DOHH2 (cell line): ENCODE data around the gene RTP4.

Experiments used
- H3F3A ChIP-seq: fragments of 200-600 bp; sonication (generic), shearing (Covaris generic); 2 replicates; pipeline ENCODE4 v1.6.0; 2016; ENCODE audit warnings: antibody characterized with exemption, mild to moderate bottlenecking; ENCODE audit not compliant: control insufficient read depth, insufficient read depth
- H3K27ac ChIP-seq: fragments of 200-600 bp; sonication (generic); 2 replicates; pipeline ENCODE4 v1.5.1; 2014; ENCODE audit warnings: low read depth, mild to moderate bottlenecking, low read length, moderate library complexity
- H3K27me3 ChIP-seq: fragments of 200-600 bp; sonication (generic); 2 replicates; pipeline ENCODE4 v1.6.1; 2014; ENCODE audit warnings: mild to moderate bottlenecking, low read length, mixed read lengths; ENCODE audit not compliant: control insufficient read depth
- H3K36me3 ChIP-seq: fragments of 200-600 bp; sonication (generic); 2 replicates; pipeline ENCODE4 v1.6.1; 2014; ENCODE audit warnings: mild to moderate bottlenecking, low read length, moderate library complexity, mixed read lengths; ENCODE audit not compliant: control insufficient read depth
- H3K4me1 ChIP-seq: fragments of 200-600 bp; sonication (generic); 2 replicates; pipeline ENCODE4 v1.6.1; 2014; ENCODE audit warnings: mild to moderate bottlenecking, low read length, mixed read lengths; ENCODE audit not compliant: control insufficient read depth
- H3K4me2 ChIP-seq: fragments of 200-600 bp; sonication (generic); 2 replicates; pipeline ENCODE4 v1.6.0; 2014; ENCODE audit warnings: mild to moderate bottlenecking, low read length, moderate library complexity
- H3K4me3 ChIP-seq: fragments of 200-600 bp; sonication (generic); 2 replicates; pipeline ENCODE4 v1.5.1; 2014; ENCODE audit warnings: mild to moderate bottlenecking, low read length, mixed read lengths
- H3K79me2 ChIP-seq: fragments of 200-600 bp; sonication (generic); 2 replicates; pipeline ENCODE4 v1.6.1; 2014; ENCODE audit warnings: mild to moderate bottlenecking, low read length, mixed read lengths; ENCODE audit not compliant: control insufficient read depth
- H3K9me2 ChIP-seq: fragments of 200-600 bp; sonication (generic); replicated peaks from 2 replicates; pipeline ENCODE4 v1.6.1; 2014; ENCODE audit warnings: mild to moderate bottlenecking, low read length, mixed read lengths; ENCODE audit not compliant: control insufficient read depth
- H3K9me3 ChIP-seq: fragments of 200-600 bp; sonication (generic); 2 replicates; pipeline ENCODE4 v1.6.1; 2014; ENCODE audit warnings: antibody characterized with exemption, low read length, mixed read lengths; ENCODE audit not compliant: control insufficient read depth, insufficient read depth
- H4K20me1 ChIP-seq: fragments of 200-600 bp; sonication (generic); 2 replicates; pipeline ENCODE4 v1.6.0; 2014; ENCODE audit warnings: low read depth, mild to moderate bottlenecking, antibody characterized with exemption, low read length, moderate library complexity; ENCODE audit not compliant: control insufficient read depth, insufficient read depth
- EZH2phosphoT487 ChIP-seq: fragments of 200-600 bp; sonication (generic); IDR thresholded peaks from 2 replicates; pipeline ENCODE4 v1.6.1; 2017; ENCODE audit warnings: borderline replicate concordance, mild to moderate bottlenecking, antibody characterized with exemption, low read length, moderate library complexity, mixed read lengths
- TF ChIP-seq, protein P1 (sequence below): fragments of 200-600 bp; sonication (generic); IDR thresholded peaks from one replicate; pipeline ENCODE4 v1.5.1; 2014; ENCODE audit warnings: antibody characterized with exemption, mild to moderate bottlenecking, low read depth, low read length; ENCODE audit not compliant: poor library complexity, severe bottlenecking

RTP4 gene

DNA sequence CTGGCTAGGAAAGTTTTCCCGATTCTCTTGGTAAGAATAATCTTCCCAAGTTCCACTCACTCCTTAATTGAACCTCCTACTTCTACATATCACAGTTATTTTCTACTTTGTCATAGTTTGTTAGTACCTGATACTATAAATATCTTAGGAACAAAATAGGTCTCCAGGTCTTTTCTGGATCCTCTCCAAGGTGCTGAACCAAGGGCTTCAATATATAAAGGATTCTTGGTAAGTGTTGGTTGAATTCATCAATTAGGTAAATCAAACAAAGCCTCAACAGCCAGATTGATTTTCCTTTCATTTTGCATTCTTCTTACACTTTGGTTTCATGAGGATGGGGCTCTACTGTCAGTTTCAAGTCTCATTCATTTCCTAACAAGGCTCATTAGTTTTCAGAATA, 27.6 kb upstream of the RTP4 start:
- no peak overlapping the region for H3K4me2 ChIP-seq
- no peaks in the 10 kb centered on the region for H4K20me1 ChIP-seq
- no peaks in the 10 kb centered on the region for H3K9me2 ChIP-seq
- no peaks in the 10 kb centered on the region for H3K79me2 ChIP-seq
- H3K36me3 ChIP-seq = no peaks in the 10 kb centered on the region
- H3F3A ChIP-seq = no peaks in the 10 kb centered on the region
- no peaks in the 10 kb centered on the region for H3K4me1 ChIP-seq
- peaks cover 7% of the 10 kb centered on the region for H3K27me3 ChIP-seq
- no peak overlapping the region for H3K27ac ChIP-seq
- H3K9me3 ChIP-seq = no peaks in the 10 kb centered on the region
- TF ChIP-seq, protein P1, sequence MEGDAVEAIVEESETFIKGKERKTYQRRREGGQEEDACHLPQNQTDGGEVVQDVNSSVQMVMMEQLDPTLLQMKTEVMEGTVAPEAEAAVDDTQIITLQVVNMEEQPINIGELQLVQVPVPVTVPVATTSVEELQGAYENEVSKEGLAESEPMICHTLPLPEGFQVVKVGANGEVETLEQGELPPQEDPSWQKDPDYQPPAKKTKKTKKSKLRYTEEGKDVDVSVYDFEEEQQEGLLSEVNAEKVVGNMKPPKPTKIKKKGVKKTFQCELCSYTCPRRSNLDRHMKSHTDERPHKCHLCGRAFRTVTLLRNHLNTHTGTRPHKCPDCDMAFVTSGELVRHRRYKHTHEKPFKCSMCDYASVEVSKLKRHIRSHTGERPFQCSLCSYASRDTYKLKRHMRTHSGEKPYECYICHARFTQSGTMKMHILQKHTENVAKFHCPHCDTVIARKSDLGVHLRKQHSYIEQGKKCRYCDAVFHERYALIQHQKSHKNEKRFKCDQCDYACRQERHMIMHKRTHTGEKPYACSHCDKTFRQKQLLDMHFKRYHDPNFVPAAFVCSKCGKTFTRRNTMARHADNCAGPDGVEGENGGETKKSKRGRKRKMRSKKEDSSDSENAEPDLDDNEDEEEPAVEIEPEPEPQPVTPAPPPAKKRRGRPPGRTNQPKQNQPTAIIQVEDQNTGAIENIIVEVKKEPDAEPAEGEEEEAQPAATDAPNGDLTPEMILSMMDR = no peak
- no peak for TF ChIP-seq EZH2phosphoT487
- no peak overlapping the region for H3K4me3 ChIP-seq

DNA sequence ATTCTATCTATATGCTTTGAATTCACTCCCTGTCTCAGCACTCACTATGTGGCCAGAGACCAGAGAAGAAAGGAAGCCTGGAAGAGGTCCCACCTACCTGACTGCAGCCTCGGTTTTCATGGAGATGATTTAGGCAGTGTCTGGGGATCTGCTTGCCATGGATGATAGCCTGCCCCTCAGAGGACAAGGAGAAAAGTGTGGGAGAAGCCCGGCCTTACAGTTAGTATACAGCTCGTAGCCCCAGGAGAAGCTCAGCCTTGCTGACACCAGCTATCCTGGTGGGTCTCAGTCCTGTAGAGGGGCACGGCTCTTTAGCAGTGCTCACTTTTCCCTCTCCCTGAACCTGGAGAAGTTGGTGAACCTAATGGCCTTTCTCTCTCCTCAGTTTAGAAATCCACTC, 25.9 kb upstream of the RTP4 start:
- H3F3A ChIP-seq = no peaks in the 10 kb centered on the region
- no peaks in the 10 kb centered on the region for H4K20me1 ChIP-seq
- H3K9me3 ChIP-seq = no peaks in the 10 kb centered on the region
- peaks cover 7% of the 10 kb centered on the region for H3K27me3 ChIP-seq
- no peak for TF ChIP-seq EZH2phosphoT487
- TF ChIP-seq, protein P1 = no peak
- no peak overlapping the region for H3K27ac ChIP-seq
- H3K4me3 ChIP-seq = no peak overlapping the region
- H3K9me2 ChIP-seq = no peaks in the 10 kb centered on the region
- no peaks in the 10 kb centered on the region for H3K36me3 ChIP-seq
- H3K79me2 ChIP-seq = no peaks in the 10 kb centered on the region
- no peaks in the 10 kb centered on the region for H3K4me1 ChIP-seq
- no peak overlapping the region for H3K4me2 ChIP-seq

DNA sequence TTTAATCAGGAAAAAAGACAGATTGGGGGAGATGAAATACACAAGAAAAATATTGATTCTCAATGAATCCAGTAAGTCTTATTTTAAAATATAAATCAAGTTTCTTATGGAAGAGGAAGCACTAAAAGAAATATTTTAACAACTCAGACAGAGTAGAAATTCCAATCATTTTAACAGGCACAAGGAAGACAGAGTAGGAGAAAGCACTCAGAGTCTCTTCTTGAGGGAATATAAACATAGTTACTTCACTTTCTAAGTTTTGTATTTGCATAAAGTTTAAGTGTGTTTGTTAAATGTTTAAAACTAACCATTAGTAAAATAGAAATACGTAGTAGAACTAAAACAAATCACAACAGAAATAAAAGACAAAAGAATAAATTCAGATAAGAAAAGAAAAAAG, 24.5 kb upstream of the RTP4 start:
- no peaks in the 10 kb centered on the region for H3F3A ChIP-seq

More for the DNA sequence above, 24.5 kb upstream of the RTP4 start:
- no peaks in the 10 kb centered on the region for H3K36me3 ChIP-seq
- no peaks in the 10 kb centered on the region for H3K4me1 ChIP-seq
- H3K27ac ChIP-seq = no peak overlapping the region
- no peaks in the 10 kb centered on the region for H3K9me2 ChIP-seq
- no peaks in the 10 kb centered on the region for H3K9me3 ChIP-seq
- H3K27me3 ChIP-seq = peaks cover 7% of the 10 kb centered on the region
- no peaks in the 10 kb centered on the region for H3K79me2 ChIP-seq
- H4K20me1 ChIP-seq = no peaks in the 10 kb centered on the region
- no peak overlapping the region for H3K4me2 ChIP-seq
- H3K4me3 ChIP-seq = no peak overlapping the region
- no peak for TF ChIP-seq EZH2phosphoT487
- TF ChIP-seq, protein P1 = no peak
